NCI-H1417 (cell line): Measurements from ENCODE around the gene DBET.
"Not testable (repeated sequence)": the region's sequence is repeated elsewhere in the genome, so short reads cannot be mapped to it uniquely, and the experiment has no call there.

Experiments
- DNase-seq, 3 experiments: peaks; one replicate each; lab custom pipeline; 2025; lab: John Stamatoyannopoulos, UW

Gene DBET

DNA sequence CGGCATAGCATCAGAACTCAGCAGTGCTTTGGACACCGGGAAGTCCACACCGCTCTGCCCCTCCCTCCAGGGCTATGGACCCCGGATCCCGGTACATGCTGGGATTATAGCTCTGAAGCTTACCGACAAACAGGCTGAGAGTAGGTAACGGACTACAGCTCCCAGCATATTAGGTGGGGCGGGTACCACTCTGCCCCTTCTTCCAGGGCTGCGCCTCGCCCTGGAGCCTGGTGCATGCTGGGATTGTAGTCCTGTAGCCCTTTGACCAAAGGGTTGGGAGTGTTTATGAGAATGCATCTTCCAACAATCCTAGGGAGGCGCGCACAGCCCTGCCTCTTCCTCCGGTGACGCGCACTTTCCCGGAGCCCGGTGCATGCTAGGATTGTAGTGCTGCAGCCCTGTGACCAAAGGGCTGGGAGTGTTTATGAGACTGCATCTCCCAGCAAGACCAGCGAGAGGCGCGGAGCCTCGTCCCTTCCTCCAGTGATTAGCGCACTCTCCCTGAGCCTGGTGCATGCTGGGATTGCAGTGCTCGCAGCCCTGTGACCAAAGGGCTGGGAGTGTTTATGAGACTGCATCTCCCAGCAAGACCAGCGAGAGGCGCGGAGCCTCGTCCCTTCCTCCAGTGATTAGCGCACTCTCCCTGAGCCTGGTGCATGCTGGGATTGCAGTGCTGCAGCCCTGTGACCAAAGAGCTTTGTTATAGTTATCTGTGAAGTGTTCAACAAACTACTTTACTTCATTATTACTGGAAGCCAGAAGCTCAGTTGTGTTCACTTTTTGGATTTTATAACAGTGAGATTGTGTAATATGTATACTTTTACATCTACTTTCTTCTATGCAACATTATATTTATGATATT is 14.7 kb upstream of the DBET start:
- DNase-seq, result not testable (repeated sequence)

DNA sequence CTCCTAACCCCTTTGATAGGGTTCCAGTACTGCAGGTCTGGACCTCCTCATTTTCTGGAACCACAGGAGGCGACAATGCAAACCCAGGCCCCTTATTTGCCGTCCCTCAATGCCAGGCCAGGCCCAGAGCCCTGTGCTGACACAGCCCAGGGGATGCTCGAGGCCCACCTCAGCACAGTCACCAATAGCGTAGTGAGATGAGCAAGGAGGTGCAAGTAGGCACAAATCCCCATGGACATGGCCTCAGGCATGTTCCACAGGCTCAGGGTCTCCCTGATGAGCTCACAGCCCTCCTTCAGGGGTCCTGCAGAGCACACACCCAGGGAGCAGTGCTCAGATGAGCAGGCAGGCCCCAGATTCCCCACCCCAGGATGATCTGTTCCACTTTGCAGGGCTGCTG is 5.3 kb upstream of the DBET start:
- DNase-seq, result not testable (repeated sequence)

DNA sequence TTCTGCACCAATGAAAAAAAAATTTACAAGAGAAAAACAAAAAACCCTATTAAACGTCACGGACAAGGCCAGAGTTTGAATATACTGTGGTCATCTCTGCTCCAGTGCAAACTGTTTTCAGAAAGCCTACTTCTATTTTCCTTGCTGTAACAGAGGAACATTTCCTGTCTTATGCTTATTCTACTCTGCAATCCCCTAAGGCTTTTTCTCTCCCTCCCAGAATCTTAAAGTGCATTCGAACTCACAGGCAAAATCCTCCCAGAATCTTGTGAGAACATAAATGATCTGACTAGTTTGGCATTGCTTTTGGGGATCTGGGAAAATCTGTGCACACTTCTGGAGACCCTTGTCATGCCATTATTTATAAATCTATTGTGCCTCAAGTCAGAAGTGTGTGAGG is 503 bp downstream of the DBET start:
- DNase-seq, result not testable (repeated sequence)

- not testable (repeated sequence) for DNase-seq
These were observed 4.0 kb downstream of the DBET start for GRCh38 chr4:190068351-190068750.

- not testable (repeated sequence) for DNase-seq
These were observed 28.8 kb downstream of the DBET start for GRCh38 chr4:190093052-190093451.

- not testable (repeated sequence) for DNase-seq
These were observed 29.7 kb downstream of the DBET start for GRCh38 chr4:190094031-190094430.

GRCh38 chr4:190095335-190095734 is 31.0 kb downstream of the DBET start:
- DNase-seq, result not testable (repeated sequence)

DNA sequence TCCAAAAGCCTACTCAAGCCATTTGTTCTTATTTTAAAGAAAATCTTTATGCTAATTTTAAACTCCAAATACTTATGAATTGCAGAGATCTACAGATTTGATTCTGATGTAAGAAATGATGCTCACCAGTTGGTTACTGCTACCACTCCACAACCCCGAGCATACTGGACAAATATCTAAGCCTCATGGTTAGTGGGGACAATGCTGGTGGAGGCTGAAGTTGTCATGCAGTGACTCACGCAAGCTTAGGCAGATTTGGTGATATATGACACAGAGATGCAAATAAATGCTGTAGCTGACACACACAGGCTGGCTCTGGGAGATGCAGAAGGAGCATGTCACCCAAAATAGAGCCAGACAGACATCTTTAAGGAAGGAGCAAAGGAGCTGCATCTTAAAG is 35.3 kb downstream of the DBET start:
- not testable (repeated sequence) for DNase-seq

DNA sequence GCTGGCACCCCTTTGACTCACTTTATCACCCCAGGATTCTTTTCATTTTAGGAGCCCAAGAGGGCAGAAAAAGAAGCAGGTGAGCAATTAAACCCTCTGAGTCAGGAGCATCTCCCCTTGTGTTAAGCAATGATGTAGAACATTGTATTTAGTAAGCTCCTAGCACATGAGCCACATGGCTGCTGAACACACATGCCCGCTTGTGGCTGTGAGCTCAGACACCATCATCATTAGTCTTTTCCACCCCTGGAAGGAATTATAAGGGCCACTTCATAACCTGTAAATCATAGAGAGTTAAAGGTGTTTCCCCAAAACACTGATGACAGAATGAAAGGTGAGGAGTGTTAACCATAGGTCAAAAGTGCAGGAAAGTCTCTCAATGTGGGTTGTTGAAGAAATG is 37.2 kb downstream of the DBET start:
- not testable (repeated sequence) for DNase-seq

GRCh38 chr4:190106191-190106590 is 41.9 kb downstream of the DBET start:
- not testable (repeated sequence) for DNase-seq

- not testable (repeated sequence) for DNase-seq
These were observed 42.5 kb downstream of the DBET start for GRCh38 chr4:190106611-190107480.

- not testable (repeated sequence) for DNase-seq
These were observed 43.6 kb downstream of the DBET start for GRCh38 chr4:190107766-190108485.

GRCh38 chr4:190108756-190109155 is 44.5 kb downstream of the DBET start:
- DNase-seq, result not testable (repeated sequence)

DNA sequence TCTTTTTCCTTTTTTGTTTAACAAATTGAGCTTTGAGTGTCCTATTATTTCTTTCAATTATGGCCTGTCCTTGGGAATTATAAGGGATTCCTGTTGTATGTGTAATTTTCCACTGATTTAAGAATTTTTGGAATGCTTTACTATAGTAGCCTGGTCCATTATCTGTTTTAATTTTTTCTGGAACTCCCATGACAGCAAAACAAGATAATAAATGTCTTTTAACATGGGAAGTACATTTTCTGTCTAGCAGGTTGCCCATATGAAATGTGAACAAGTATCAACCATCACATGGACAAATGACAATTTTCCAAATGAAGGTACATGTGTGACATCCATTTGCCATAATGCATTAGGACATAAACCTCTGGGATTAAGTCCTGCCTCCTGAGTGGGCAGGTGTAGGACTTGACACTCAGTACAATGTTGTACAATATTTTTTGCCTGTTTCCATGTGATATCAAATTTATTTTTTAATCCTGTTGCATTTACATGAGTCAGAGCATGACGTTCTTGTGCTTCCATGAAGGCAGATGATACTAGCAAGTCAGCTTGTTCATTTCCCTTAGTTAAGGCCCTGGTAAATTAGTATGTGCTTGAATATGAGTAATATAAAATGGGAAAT is 45.2 kb downstream of the DBET start:
- DNase-seq, result not testable (repeated sequence)

- not testable (repeated sequence) for DNase-seq
These were observed 45.7 kb downstream of the DBET start for GRCh38 chr4:190110033-190110432.

DNA sequence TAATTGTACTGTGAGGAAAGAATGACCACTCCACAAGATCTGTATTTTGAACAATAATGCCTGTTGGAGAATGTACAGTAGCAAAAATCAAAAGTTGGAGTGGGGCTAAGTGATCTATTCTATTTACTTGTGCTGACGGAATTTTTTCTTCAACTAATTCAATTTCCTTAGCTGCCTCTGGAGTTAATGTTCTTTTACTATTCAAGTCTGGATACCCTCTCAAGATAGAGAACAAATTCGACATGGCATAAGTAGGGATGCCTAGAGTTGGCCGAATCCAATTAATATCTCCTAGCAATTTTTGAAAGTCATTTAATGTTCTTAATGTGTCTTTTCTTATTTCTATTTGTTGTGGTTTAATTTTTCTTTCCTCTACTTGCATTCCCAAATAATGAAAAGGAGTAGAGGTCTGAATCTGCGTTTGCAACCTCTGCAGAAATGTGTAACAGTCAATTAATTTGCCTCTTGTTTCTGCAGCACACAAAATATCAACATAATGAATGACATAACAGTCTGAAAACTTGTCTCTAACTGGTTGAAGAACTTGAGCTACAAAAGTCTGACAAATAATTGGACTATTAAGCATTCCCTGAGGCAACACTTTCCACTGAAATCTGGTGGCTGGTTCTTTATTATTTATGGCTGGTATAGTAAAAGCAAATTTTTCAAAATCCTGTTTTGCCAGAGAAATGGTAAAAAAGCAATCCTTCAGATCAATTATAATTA is 46.4 kb downstream of the DBET start:
- DNase-seq, result not testable (repeated sequence)

DNA sequence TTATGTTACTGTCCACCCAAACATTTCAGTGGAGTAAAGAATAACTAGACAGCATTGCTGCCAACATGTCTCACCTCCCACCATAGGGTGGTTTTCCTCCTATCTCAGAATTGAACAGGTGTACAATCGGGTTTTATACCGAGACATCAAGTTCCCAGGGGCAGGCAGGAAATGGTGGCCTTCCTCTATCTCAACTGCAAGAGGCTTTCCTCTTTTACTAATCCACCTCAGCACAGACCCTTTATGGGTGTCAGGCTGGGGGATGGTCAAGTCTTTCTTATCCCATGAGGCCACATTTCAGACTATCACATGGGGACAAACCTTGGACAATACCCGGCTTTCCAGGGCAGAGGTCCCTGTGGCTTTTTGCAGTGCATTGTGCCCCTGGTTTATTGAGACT is 48.6 kb downstream of the DBET start:
- DNase-seq, result not testable (repeated sequence)

GRCh38 chr4:190114991-190115390 is 50.7 kb downstream of the DBET start:
- DNase-seq, result not testable (repeated sequence)
